Ishikawa (cell line): ENCODE measurements around the gene KDM4B.

ENCODE experiments used
- CEBPB ChIP-seq: IDR thresholded peaks from 2 replicates; pipeline ENCODE4 v1.6.1; 2012
- CREB1 ChIP-seq: IDR thresholded peaks from 2 replicates; pipeline ENCODE4 v1.6.1; 2012; ENCODE audit warnings: low read depth
- EGR1 ChIP-seq: IDR thresholded peaks from 2 replicates; pipeline ENCODE4 v1.6.1; 2012
- EP300 ChIP-seq: IDR thresholded peaks from 2 replicates; pipeline ENCODE4 v1.6.1; 2012; ENCODE audit warnings: borderline replicate concordance
- FOXM1 ChIP-seq: IDR thresholded peaks from 2 replicates; pipeline ENCODE4 v1.6.1; 2012; ENCODE audit warnings: low read depth, borderline replicate concordance
- MAX ChIP-seq: IDR thresholded peaks from 2 replicates; pipeline ENCODE4 v1.6.1; 2012
- NFIC ChIP-seq: IDR thresholded peaks from 2 replicates; pipeline ENCODE4 v1.6.1; 2012
- RAD21 ChIP-seq: IDR thresholded peaks from 2 replicates; pipeline ENCODE4 v1.6.1; 2012; ENCODE audit warnings: low read depth
- TAF1 ChIP-seq: IDR thresholded peaks from 2 replicates; pipeline ENCODE4 v1.6.1; 2012; ENCODE audit warnings: low read depth, mild to moderate bottlenecking
- TCF12 ChIP-seq: IDR thresholded peaks from 2 replicates; pipeline ENCODE4 v1.6.1; 2012; ENCODE audit warnings: low read depth
- TEAD4 ChIP-seq: IDR thresholded peaks from 2 replicates; pipeline ENCODE4 v1.6.1; 2012
- YY1 ChIP-seq: IDR thresholded peaks from 2 replicates; pipeline ENCODE4 v1.6.1; 2012; ENCODE audit warnings: low read depth
- TF ChIP-seq, protein P1 (sequence below): IDR thresholded peaks from 2 replicates; pipeline ENCODE4 v1.6.1; 2012
- TF ChIP-seq, protein P2 (sequence below): IDR thresholded peaks from 2 replicates; pipeline ENCODE4 v1.6.1; 2012; ENCODE audit warnings: low read depth, mild to moderate bottlenecking

Gene KDM4B

GRCh38 chr19:4986471-4986891 lies 17.6 kb downstream of the KDM4B start:
- TF ChIP-seq CREB1 (no peak), RAD21 (no peak), YY1 (no peak)

GRCh38 chr19:4987256-4987655 lies 18.3 kb downstream of the KDM4B start:
- TF ChIP-seq, protein P1, sequence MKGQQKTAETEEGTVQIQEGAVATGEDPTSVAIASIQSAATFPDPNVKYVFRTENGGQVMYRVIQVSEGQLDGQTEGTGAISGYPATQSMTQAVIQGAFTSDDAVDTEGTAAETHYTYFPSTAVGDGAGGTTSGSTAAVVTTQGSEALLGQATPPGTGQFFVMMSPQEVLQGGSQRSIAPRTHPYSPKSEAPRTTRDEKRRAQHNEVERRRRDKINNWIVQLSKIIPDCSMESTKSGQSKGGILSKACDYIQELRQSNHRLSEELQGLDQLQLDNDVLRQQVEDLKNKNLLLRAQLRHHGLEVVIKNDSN, result no peak
- TF ChIP-seq EP300 (no peak), FOXM1 (no peak), EGR1 (no peak)

GRCh38 chr19:4987692-4988370 lies 18.9 kb downstream of the KDM4B start:
- TF ChIP-seq EP300, result no peak
- TF ChIP-seq, protein P1, result no peak
- TF ChIP-seq RAD21, result no peak
- TF ChIP-seq, protein P2, sequence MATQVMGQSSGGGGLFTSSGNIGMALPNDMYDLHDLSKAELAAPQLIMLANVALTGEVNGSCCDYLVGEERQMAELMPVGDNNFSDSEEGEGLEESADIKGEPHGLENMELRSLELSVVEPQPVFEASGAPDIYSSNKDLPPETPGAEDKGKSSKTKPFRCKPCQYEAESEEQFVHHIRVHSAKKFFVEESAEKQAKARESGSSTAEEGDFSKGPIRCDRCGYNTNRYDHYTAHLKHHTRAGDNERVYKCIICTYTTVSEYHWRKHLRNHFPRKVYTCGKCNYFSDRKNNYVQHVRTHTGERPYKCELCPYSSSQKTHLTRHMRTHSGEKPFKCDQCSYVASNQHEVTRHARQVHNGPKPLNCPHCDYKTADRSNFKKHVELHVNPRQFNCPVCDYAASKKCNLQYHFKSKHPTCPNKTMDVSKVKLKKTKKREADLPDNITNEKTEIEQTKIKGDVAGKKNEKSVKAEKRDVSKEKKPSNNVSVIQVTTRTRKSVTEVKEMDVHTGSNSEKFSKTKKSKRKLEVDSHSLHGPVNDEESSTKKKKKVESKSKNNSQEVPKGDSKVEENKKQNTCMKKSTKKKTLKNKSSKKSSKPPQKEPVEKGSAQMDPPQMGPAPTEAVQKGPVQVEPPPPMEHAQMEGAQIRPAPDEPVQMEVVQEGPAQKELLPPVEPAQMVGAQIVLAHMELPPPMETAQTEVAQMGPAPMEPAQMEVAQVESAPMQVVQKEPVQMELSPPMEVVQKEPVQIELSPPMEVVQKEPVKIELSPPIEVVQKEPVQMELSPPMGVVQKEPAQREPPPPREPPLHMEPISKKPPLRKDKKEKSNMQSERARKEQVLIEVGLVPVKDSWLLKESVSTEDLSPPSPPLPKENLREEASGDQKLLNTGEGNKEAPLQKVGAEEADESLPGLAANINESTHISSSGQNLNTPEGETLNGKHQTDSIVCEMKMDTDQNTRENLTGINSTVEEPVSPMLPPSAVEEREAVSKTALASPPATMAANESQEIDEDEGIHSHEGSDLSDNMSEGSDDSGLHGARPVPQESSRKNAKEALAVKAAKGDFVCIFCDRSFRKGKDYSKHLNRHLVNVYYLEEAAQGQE, result no peak
- no peak for TF ChIP-seq TAF1
- no peak for TF ChIP-seq MAX

DNA sequence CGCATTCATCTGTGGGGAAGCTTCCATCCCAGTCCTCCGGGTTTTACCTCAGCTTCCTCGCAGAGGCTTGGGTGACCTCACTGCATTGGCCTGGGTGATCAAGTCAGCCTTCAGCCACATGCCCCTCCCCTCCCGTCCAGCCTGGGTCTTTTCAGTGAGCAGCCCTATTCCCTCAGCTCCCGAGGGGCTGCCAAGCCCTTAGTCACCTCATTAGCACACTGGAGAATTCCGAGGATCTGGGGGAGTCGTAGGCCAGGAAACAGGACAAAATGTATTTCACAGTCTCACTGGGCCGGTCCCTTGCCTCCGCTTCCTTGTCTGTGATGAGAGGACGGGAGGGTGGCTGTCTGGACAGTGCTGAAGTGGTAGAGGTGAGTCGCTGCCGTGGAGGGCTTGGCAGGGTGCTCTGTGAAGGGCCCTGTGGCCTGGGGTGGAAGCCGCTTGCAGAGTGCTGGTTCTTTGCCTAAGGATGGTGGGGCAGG lies 19.9 kb downstream of the KDM4B start:
- no peak for TF ChIP-seq FOXM1
- no peak for TF ChIP-seq CEBPB
- TF ChIP-seq YY1, result no peak
- no peak for TF ChIP-seq TCF12
- TF ChIP-seq, protein P2, result no peak
- no peak for TF ChIP-seq TAF1
- TF ChIP-seq NFIC, result no peak
- TF ChIP-seq, protein P1, result no peak
- no peak for TF ChIP-seq TEAD4
- TF ChIP-seq MAX, result no peak

- TF ChIP-seq EGR1, result no peak
- TF ChIP-seq TEAD4, result no peak
- TF ChIP-seq YY1, result no peak
These were observed 21.4 kb downstream of the KDM4B start for GRCh38 chr19:4990306-4990705.

- TF ChIP-seq, protein P1, result no peak
- TF ChIP-seq TCF12, result no peak
- no peak for TF ChIP-seq TEAD4
- no peak for TF ChIP-seq EGR1
These were observed 22.6 kb downstream of the KDM4B start for GRCh38 chr19:4991538-4991937.
